GM21515 (cell line): Measurements from ENCODE around the gene DNASE1L2.
A peak's percentile ranks its signal among the peaks of the same experiment; 100 is the strongest.

Experiments
- ATAC-seq: cut with Tn5 transposase; IDR thresholded peaks from one replicate; pipeline ENCODE4 v1.9.1; 2021; ENCODE audit not compliant: unreplicated experiment

DNASE1L2 gene

DNA sequence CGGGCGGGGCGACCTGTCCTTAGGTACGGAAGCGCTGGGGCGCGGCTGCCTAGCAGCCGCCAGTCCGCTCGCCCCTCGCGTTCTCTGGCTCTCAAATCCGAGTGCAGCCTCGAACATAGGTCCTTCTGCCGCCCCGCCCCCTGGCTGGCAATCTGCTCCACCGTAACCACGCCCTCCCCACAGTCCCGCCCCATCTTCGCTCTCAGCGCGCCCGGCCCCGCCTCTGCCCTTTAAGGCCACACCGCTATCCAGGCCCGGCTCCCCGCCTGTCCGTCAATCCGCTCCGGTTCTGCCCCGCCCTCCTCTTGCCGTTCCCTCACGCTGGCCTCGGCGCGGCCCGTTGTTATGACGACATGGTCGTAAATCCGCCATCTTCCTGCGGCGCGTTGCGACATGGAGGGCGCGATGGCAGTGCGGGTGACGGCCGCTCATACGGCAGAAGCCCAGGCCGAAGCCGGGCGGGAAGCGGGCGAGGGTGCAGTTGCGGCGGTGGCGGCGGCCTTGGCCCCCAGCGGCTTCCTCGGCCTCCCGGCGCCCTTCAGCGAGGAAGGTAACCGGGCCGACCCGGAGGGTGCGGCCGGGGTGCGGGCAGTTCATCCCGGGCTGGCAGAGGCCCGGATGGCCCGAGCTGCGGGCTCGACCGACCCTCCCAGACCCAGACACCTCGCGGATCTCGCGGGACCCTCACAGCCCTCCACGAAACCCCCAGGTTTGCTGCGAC is 12.9 kb upstream of the DNASE1L2 start, which contains the start of gene E4F1:
E4F1 (plus strand) TSS at position 371 of the 721 bp plus-strand sequence; CDS start at position 394, 23 bp downstream.
- peak; percentile 92 for ATAC-seq

DNA sequence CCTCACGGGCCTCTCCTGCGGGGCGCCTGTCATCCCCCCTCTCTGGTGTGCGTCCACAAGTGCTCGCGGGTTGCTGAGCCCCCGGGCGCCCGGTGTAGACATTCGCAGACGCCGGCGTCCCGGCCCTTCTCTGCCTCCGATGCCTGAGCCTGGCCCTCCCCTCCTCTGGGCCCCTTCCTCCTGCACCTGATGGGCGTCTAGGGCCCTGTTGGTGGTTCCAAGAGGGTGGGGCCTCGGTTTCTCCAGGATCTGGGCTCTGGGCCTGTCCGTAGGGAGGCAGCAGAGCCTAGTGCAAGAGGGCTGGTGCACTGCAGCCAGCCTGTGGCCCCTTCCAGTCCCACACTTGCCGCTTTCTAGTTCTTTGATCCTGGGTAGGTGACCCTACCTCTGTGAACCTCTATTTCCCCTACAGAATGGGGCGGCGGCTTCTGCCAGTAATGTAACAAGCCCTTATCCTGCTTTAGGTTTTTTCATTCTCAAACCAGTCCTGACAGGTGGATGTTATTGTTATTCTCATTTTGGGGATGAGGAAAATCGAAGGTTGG is 12.2 kb upstream of the DNASE1L2 start:
- peak; percentile 6 for ATAC-seq

DNA sequence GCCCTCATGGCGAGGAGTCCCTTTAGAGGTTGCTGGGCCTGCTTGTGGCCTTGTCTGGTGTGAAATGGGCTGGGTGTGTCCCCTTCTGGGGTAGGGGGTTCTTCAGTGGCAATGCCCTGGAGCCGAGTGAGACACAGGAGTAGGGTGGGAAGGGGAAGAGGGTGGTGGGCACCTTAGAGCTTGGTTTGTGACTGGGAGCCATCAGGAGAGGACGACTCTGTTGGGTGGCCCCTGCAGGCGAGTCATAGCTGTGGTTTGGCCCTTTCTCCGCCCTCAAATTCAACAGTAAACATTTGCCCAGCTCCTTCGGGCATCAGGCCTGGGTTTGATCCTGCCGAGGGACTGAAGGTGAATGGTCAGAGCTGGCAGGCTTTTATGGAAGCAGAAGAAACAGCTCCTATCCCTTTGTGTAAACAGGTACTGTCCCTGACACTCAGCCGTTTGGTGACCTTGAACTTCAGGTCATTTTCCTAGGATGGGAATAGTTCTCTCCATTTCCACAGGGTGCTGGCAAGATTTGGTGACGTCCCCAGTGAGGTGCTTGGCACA is 9.9 kb upstream of the DNASE1L2 start:
- no peak for ATAC-seq

GRCh38 chr16:2226918-2227317 is 9.3 kb upstream of the DNASE1L2 start:
- no peak for ATAC-seq

GRCh38 chr16:2228161-2228824 is 8.0 kb upstream of the DNASE1L2 start:
- no peak for ATAC-seq

GRCh38 chr16:2229091-2229490 is 7.2 kb upstream of the DNASE1L2 start:
- ATAC-seq: no peak

DNA sequence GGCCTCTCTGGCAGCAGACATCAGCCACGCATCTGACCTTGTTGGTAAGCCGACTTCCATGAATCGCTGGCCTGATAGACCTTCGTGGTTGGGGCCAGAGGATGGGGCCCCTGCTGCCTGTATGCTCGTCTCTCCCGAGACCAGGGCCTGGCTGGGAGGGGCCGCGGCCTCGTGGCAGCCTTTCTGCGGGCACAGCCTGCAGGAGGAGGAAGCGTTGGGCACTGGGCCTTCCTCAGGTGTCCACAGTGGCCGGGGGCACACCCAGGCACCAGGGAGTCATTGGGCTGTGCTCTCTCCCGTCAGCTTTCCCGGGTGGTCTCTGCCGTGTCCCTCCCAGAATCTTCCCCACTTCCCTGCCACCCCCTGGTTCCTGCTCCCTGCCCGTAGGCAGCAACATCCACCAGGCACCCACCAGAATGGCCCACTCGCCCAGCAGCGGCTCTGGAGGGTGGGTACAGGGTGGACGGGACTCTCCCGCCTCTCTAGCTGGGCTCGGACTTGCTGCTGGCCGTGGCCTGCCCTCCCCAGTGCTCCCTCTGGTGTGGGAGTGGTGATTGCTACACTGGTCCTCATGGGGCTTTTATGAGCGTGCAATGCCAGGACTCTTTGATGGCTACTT is 6.5 kb upstream of the DNASE1L2 start:
- ATAC-seq: no peak

DNA sequence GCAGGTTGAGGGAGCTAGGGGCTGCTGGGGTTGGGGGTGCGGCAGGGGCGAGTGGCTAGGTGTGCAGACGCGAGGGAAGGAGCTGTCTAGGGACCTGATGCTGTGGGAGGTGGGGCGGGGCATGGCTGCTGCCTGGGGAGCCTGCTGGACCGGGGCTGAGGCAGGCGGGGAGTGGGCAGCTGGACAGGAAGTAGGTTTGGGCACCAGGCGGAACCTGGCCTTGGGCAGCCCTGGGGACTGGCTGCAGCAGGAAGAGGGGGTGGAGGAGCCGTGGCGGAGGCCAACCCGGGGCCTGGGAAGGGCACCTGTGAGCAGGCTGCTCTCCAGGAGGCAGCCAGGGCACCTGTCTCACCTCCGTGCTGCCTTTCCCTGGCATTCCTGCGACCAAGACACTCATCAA is 5.9 kb upstream of the DNASE1L2 start:
- no peak for ATAC-seq

DNA sequence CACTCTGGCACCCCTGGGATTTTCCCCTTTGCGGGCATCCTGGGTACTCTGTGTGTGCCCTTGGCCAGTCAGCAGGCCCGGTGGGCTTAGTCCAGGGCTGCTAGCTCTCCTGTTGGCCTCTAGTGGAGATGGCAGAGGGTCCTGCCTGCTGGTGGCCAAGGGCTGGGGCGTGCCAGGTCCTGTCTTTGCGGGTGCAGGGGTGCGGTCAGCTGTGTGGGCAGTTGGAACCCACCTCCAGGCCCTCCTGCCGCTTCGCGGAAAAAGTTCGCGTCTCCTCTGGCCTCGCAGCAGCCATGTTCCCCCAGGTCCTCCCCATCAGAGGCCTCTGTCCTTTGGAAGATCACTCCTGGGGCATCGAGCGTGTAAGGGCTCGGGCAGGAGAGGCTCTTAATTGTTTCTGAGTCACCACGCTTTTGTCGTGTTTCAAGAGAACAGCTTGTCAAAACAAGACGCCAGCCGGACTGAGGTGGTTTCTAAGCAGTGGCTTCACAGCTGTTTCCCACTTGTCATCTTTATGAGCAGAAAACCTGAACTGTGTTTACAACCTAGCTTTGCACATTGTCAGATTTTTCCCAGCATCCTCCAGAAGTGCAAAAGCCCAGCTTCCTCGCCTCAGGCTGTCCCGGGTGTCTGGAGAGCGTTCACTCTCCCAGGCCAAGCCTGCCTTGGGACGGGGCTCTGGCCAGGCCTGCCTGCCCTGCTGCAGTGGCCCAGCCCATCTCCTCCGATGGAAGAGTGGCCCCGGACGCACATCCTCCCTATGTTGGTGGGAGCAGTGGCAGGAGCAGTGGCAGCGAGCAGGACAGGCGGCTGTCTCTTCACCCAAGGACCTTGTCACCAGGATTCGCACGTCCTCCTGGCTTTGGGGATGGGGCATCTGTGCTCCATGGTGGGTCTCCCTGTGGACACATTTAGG is 5.0 kb upstream of the DNASE1L2 start:
- no peak for ATAC-seq

- no peak for ATAC-seq
Measured at GRCh38 chr16:2232094-2232990, 3.9 kb upstream of the DNASE1L2 start.

DNA sequence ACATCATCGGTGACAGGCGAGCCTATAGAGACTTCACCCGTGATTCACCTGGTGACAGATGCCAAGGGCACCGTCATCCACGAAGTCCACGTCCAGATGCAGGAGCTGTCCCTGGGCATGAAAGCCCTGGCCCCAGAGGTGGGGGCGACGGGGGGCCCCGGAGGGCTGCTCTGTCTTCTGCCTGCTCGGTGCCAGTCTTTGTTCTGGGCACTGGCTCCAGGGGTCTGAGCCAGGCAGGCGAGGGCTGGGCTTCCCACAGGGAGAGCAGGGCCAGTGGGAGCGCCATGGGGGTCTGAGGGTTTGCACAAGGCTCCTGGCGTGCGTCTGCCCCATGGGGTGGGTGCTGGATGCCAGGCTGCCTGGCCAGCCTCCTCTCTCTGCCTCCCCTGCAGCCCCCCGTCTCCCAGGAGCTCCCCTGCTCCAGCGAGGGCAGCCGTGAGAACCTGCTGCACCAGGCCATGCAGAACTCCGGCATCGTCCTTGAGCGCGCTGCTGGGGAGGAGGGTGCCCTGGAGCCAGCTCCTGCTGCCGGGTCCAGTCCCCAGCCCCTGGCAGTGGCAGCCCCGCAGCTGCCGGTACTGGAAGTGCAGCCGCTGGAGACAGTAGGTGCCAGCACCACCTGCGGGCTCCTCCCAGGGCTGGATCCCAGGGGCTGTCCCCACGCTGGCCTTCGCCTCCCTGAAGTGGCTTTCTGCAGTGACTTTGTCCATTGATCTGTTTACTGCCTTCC is 3.0 kb upstream of the DNASE1L2 start:
- ATAC-seq: no peak

- ATAC-seq: no peak
Measured at GRCh38 chr16:2233872-2234812, 2.1 kb upstream of the DNASE1L2 start.

DNA sequence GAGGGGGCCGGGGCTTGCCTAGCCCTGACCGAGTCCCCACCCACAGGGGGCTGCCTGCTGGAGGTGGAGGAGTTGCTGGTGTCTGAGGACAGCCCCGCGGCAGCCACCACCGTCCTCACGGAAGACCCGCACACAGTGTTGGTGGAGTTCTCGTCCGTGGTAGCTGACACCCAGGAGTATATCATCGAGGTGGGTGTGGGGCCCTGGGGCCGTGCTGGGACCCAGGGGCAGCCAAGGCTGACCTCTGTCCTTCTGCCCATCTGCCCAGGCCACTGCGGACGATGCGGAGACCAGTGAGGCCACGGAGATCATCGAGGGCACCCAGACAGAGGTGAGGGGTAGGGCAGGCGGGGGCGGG is 1.5 kb upstream of the DNASE1L2 start:
- ATAC-seq: no peak

GRCh38 chr16:2235234-2235651 is 1.0 kb upstream of the DNASE1L2 start:
- ATAC-seq: no peak

DNA sequence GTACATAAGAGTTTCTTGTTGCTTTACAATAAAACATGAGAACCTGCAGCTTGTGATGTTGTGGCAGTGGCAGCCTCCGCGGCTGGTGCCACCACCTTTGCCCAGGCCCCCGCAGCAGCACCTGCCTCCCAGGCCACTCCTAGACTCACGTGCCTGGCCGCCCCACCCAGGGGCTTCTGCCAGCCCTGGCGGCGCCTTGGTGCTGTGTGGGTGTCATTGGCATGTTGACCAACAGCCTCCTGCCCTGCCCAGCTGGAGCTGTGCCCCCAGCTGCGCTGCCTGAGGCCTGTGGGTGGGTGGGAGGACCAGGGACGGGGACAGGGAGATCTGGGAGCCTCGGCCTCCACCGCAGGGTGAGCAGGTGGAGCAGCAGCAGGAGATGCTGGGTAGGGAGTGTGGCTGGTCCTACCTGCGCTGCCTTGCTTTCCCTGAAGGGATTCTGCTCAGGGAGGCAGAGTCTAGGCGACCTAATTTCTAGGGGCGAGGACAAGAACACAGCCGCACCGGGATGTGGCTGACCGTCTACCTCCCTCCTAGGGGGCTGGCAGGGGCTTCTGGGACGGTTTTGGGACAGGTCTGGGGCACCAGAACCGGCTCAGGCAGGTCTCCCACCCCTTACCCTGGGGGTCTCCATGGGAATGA is 428 bp upstream of the DNASE1L2 start:
- ATAC-seq: no peak

DNA sequence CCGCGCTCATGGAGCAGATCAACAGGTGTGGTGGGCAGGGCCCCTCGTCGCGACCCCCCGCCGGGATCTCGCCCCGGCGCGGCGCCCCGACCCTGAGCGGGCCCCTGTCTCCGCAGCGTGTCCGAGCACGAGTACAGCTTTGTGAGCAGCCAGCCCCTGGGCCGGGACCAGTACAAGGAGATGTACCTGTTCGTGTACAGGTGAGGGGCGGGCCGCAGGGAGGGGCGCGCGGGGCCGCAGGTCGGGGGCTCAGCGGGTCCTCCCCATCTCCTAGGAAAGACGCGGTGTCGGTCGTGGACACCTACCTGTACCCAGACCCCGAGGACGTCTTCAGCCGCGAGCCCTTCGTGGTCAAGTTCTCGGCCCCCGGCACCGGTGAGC is 848 bp downstream of the DNASE1L2 start:
- no peak for ATAC-seq

GRCh38 chr16:2237493-2238149 is 1.4 kb downstream of the DNASE1L2 start:
- no peak for ATAC-seq
